Endothelial cell of umbilical vein (primary cell): ENCODE data around the gene DPYD. TPM values are rescaled to one million over a fixed set of nuclear protein-coding genes. Genes with fewer than 3 reads are reported as not detected.

Experiments
- BruUV-seq: library from RNA; stranded (reverse); fragments of 400-500 nt; replicated peaks from 2 replicates; lab custom pipeline; 2021; lab: Mats Ljungman, UMichigan
- CTCF ChIA-PET: fragments of 300-600, 350-600 bp; sonication (Branson Sonifier 250); formaldehyde crosslinking; loops from one replicate; lab custom pipeline; 2021; ENCODE audit warnings: antibody characterized with exemption, inconsistent platforms; lab: Charles Lee
- POLR2A ChIA-PET: fragments of 300-600, 350-600 bp; sonication (Branson Sonifier 250); formaldehyde crosslinking; loops from one replicate; lab custom pipeline; 2021; ENCODE audit warnings: antibody characterized with exemption, inconsistent platforms; lab: Charles Lee
- DNase-seq: peaks from one replicate; pipeline ENCODE4 v3.0.0-alpha.2; 2011; ENCODE audit warnings: low read depth, low spot score
- FAIRE-seq: peaks from 2 replicates; lab custom pipeline; 2011; peaks lifted over from hg19 to GRCh38; lab: Jason Lieb, UNC
- H2AFZ ChIP-seq: 2 replicates; pipeline ENCODE4 v1.6.0; 2012; ENCODE audit warnings: low read depth, low read length, control low read depth, inconsistent platforms
- H3K27ac ChIP-seq: 2 replicates; pipeline ENCODE4 v1.5.1; 2011; ENCODE audit warnings: low read depth, mild to moderate bottlenecking, control low read depth, low read length, moderate library complexity; ENCODE audit not compliant: insufficient read depth
- H3K27me3 ChIP-seq, 2 experiments: 2 replicates each; pipeline versions ENCODE4 v1.6.0 to v1.6.1; 2011; ENCODE audit warnings: low read length in 2 of 2, mixed read lengths in 1 of 2; ENCODE audit not compliant: control insufficient read depth in 2 of 2, insufficient read depth in 2 of 2
- H3K36me3 ChIP-seq, 2 experiments: 2 replicates in 1 of 2; 3 replicates in 1 of 2; pipeline ENCODE4 v1.5.1; 2011; ENCODE audit warnings: low read length in 2 of 2, mild to moderate bottlenecking in 1 of 2, moderate library complexity in 1 of 2; ENCODE audit not compliant: control insufficient read depth in 2 of 2, insufficient read depth in 2 of 2; ENCODE audit errors: extremely low read depth in 1 of 2
- H3K4me1 ChIP-seq: 3 replicates; pipeline ENCODE4 v1.5.1; 2011; ENCODE audit warnings: mild to moderate bottlenecking, low read length; ENCODE audit not compliant: control insufficient read depth, insufficient read depth; ENCODE audit errors: extremely low read depth
- H3K4me2 ChIP-seq: 2 replicates; pipeline ENCODE4 v1.6.1; 2011; ENCODE audit warnings: low read length, control low read depth, mixed read lengths; ENCODE audit not compliant: insufficient read depth
- H3K4me3 ChIP-seq, 3 experiments: fragments of 200-600 bp in 1 of 3; sonication (generic), shearing (Covaris generic) in 1 of 3; replicated peaks in 1 of 3; 2 replicates each; pipeline ENCODE4 v1.5.1; 2011 to 2016; ENCODE audit warnings: control low read depth in 3 of 3, low read length in 3 of 3, mild to moderate bottlenecking in 2 of 3, inconsistent platforms in 1 of 3, low read depth in 1 of 3, moderate library complexity in 1 of 3; ENCODE audit not compliant: insufficient read depth in 1 of 3
- H3K79me2 ChIP-seq: 2 replicates; pipeline ENCODE4 v1.6.0; 2012; ENCODE audit warnings: low read length, inconsistent platforms; ENCODE audit not compliant: control insufficient read depth, insufficient read depth
- H3K9ac ChIP-seq: replicated peaks from 2 replicates; pipeline ENCODE3; 2011; ENCODE audit warnings: low read length, control low read depth; ENCODE audit not compliant: insufficient read depth; ENCODE audit errors: extremely low read depth
- H3K9me1 ChIP-seq: replicated peaks from 3 replicates; pipeline ENCODE4 v1.6.0; 2011; ENCODE audit warnings: mild to moderate bottlenecking, low read length; ENCODE audit not compliant: control insufficient read depth, insufficient read depth; ENCODE audit errors: extremely low read depth
- H3K9me3 ChIP-seq: replicated peaks from 2 replicates; pipeline ENCODE4 v1.5.1; 2012; ENCODE audit warnings: low read length, inconsistent platforms; ENCODE audit not compliant: control insufficient read depth, insufficient read depth
- H4K20me1 ChIP-seq: replicated peaks from 2 replicates; pipeline ENCODE3; 2011; ENCODE audit warnings: mild to moderate bottlenecking, low read length; ENCODE audit not compliant: control insufficient read depth, insufficient read depth; ENCODE audit errors: extremely low read depth
- CTCF ChIP-seq, 2 donors: IDR thresholded peaks; 1 replicate in 1 of 2; 2 replicates in 1 of 2; pipeline ENCODE4 v1.5.1; 2011; ENCODE audit warnings: low read length in 2 of 2, mild to moderate bottlenecking in 2 of 2, moderate library complexity in 2 of 2, control low read depth in 1 of 2, inconsistent platforms in 1 of 2, low read depth in 1 of 2; ENCODE audit not compliant: insufficient read depth in 1 of 2; ENCODE audit errors: extremely low read depth in 1 of 2
- EZH2 ChIP-seq: IDR thresholded peaks from 2 replicates; pipeline ENCODE4 v1.6.1; 2012; ENCODE audit warnings: borderline replicate concordance, low read depth, mild to moderate bottlenecking, moderate library complexity, low read length, inconsistent platforms; ENCODE audit not compliant: severe bottlenecking
- FOS ChIP-seq: IDR thresholded peaks from 2 replicates; pipeline ENCODE4 v1.6.1; 2011; ENCODE audit warnings: mild to moderate bottlenecking, low read length, moderate library complexity, borderline replicate concordance; ENCODE audit not compliant: insufficient read depth
- GATA2 ChIP-seq: IDR thresholded peaks from 2 replicates; pipeline ENCODE4 v1.7.0; 2011; ENCODE audit warnings: low read depth, mild to moderate bottlenecking, moderate library complexity, mixed read lengths, low read length; ENCODE audit not compliant: insufficient read length, insufficient read depth
- JUN ChIP-seq: IDR thresholded peaks from 2 replicates; pipeline ENCODE4 v1.6.1; 2011; ENCODE audit warnings: borderline replicate concordance, low read depth; ENCODE audit not compliant: insufficient read length, insufficient read depth
- MAX ChIP-seq: IDR thresholded peaks from 2 replicates; pipeline ENCODE4 v1.6.1; 2011; ENCODE audit not compliant: insufficient read depth, insufficient read length
- MYC ChIP-seq: IDR thresholded peaks from one replicate; pipeline ENCODE4 v1.6.1; 2011; ENCODE audit warnings: mild to moderate bottlenecking, low read depth, low read length
- POLR2A ChIP-seq: IDR thresholded peaks from 2 replicates; pipeline ENCODE4 v1.6.1; 2012; ENCODE audit warnings: low read depth, mild to moderate bottlenecking, control low read depth, low read length
- POLR2AphosphoS5 ChIP-seq: IDR thresholded peaks from 2 replicates; pipeline ENCODE4 v1.6.1; 2012; ENCODE audit warnings: low read depth, mild to moderate bottlenecking, control low read depth, low read length, moderate library complexity; ENCODE audit not compliant: insufficient read depth
- dilution Hi-C: fragments of 300-500 bp; cut with MboI; formaldehyde crosslinking; loops from one replicate; pipeline ENCODE4 v1.15.0; 2019; ENCODE audit warnings: low sequenced_read_pairs; ENCODE audit not compliant: extremely low pct_ligation_motif_present
- intact Hi-C: fragments of 100-400 bp; cut with micrococcal nuclease; formaldehyde crosslinking; loops from one replicate; pipeline ENCODE4 v1.10.0; 2022
- polyA plus RNA-seq, 4 experiments: library from polyadenylated mRNA; depleted of rRNA in 3 of 4; stranded (reverse) in 3 of 4; unstranded in 1 of 4; fragments of >200 nt; gene quantifications; 2 replicates each; pipeline versions ENCODE4 v1.2.1 to v1.2.3, GENCODE V29; 2011 to 2012; ENCODE audit warnings: missing spikeins in 1 of 4
- total RNA-seq: library from RNA; stranded (reverse); gene quantifications from 2 replicates; pipeline ENCODE4 v1.2.3, GENCODE V29; 2021

DPYD gene
- total and polyA plus RNA-seq, 2 donors (not counting 3 experiments of a cell fraction or from before 2014, with no cell fraction given), result 4.6 to 15.1 TPM

GRCh38 chr1:97845805-97846204 is 75.0 kb downstream of the DPYD start:
- H3K27me3 ChIP-seq, result no peaks in the 10 kb centered on the region
- no peaks in the 10 kb centered on the region for H3K9me1 ChIP-seq
- no peaks in the 10 kb centered on the region for H3K36me3 ChIP-seq
- CTCF ChIA-PET, result interaction anchor here (0.8 kb wide), 1 partner anchor 13 kb away, joined by 3 read pairs; no protein-coding TSS in a partner anchor
- H3K4me1 ChIP-seq, result peaks cover 24% of the 10 kb centered on the region
- FAIRE-seq (no peak), DNase-seq (no peak)
- intact Hi-C loops, result no loop called here
- no peak overlapping the region for H3K4me3 ChIP-seq
- dilution Hi-C loops, result no loop called here
- no peak overlapping the region for H3K27ac ChIP-seq
- H2AFZ ChIP-seq, result no peak overlapping the region
- POLR2A ChIA-PET, result no interaction called here
- no peak overlapping the region for H3K9ac ChIP-seq
- H4K20me1 ChIP-seq, result no peaks in the 10 kb centered on the region
- H3K4me2 ChIP-seq, result no peak overlapping the region
- TF ChIP-seq CTCF (IDR thresholded peaks at IDR 0.05; ENCODE audit: extremely low read depth in 1 of 2, insufficient read depth in 1 of 2, low read depth in 1 of 2, low read length in 2 of 2), result no peak
- no peak for TF ChIP-seq EZH2
- TF ChIP-seq FOS, result no peak
- no peak for TF ChIP-seq POLR2A
- no peaks in the 10 kb centered on the region for H3K79me2 ChIP-seq
- BruUV-seq, result no TSS peak
- H3K9me3 ChIP-seq, result no peaks in the 10 kb centered on the region

GRCh38 chr1:97844552-97845089 is 76.2 kb downstream of the DPYD start:
- FAIRE-seq (no peak), DNase-seq (no peak)
- H3K9me3 ChIP-seq, result no peaks in the 10 kb centered on the region
- no peaks in the 10 kb centered on the region for H3K27me3 ChIP-seq
- no peaks in the 10 kb centered on the region for H3K79me2 ChIP-seq
- TF ChIP-seq FOS (no peak), CTCF (IDR thresholded peaks at IDR 0.05; ENCODE audit: extremely low read depth in 1 of 2, insufficient read depth in 1 of 2, low read depth in 1 of 2, low read length in 2 of 2) (no peak), JUN (no peak), MYC (no peak), EZH2 (no peak), GATA2 (no peak), MAX (no peak), POLR2A (no peak), POLR2AphosphoS5 (no peak)
- intact Hi-C loops (no loop called here), dilution Hi-C loops (no loop called here)
- H3K4me3 ChIP-seq, result no peak overlapping the region
- H3K9me1 ChIP-seq, result no peaks in the 10 kb centered on the region
- no peak overlapping the region for H3K9ac ChIP-seq
- peaks cover 12% of the 10 kb centered on the region for H3K4me1 ChIP-seq
- H3K36me3 ChIP-seq, result no peaks in the 10 kb centered on the region
- H3K27ac ChIP-seq, result no peak overlapping the region
- ChIA-PET POLR2A (no interaction called here), CTCF (no interaction called here)
- BruUV-seq, result no TSS peak
- no peak overlapping the region for H3K4me2 ChIP-seq
- H4K20me1 ChIP-seq, result no peaks in the 10 kb centered on the region
- no peak overlapping the region for H2AFZ ChIP-seq
